HepG2 (cell line): Measurements from ENCODE around the gene ARMH1. TPM values are rescaled to one million over a fixed set of nuclear protein-coding genes. Genes with fewer than 3 reads are reported as not detected.

Experiments used
- ADNP ChIP-seq: sonication (generic); formaldehyde crosslinking; IDR thresholded peaks from 2 replicates; pipeline ENCODE4 v1.4.0; 2020; ENCODE audit warnings: missing genetic modification reagents
- ARHGAP35 ChIP-seq: sonication (generic); formaldehyde crosslinking; IDR thresholded peaks from 2 replicates; pipeline ENCODE4 v1.9.0; 2022; ENCODE audit warnings: mild to moderate bottlenecking, inconsistent platforms, moderate library complexity, missing genetic modification reagents, borderline replicate concordance
- ARID4A ChIP-seq: sonication (generic); formaldehyde crosslinking; IDR thresholded peaks from 2 replicates; pipeline ENCODE4 v1.5.0; 2020; ENCODE audit warnings: mild to moderate bottlenecking, missing genetic modification reagents, borderline replicate concordance
- CREB1 ChIP-seq, 2 experiments: fragments of 450-650 bp in 1 of 2; IDR thresholded peaks; 2 replicates each; pipeline ENCODE4 v1.6.1; 2016 to 2017; ENCODE audit warnings: control low read depth in 1 of 2, mild to moderate bottlenecking in 1 of 2, missing compliant biosample characterization in 1 of 2, missing genetic modification characterization in 1 of 2
- CTCF ChIP-seq: sonication (generic); formaldehyde crosslinking; IDR thresholded peaks from 2 replicates; pipeline ENCODE4 v1.5.0; 2020; ENCODE audit warnings: mild to moderate bottlenecking, missing genetic modification reagents, moderate library complexity
- HNRNPLL ChIP-seq: fragments of 200-400 bp; formaldehyde crosslinking; IDR thresholded peaks from 2 replicates; pipeline ENCODE4 v1.6.1; 2017; ENCODE audit warnings: mild to moderate bottlenecking, low read depth, low read length; ENCODE audit not compliant: poor library complexity, severe bottlenecking
- HOMEZ ChIP-seq: IDR thresholded peaks from 2 replicates; pipeline ENCODE4 v1.6.1; 2016; ENCODE audit warnings: low read depth
- MATR3 ChIP-seq: sonication (generic); formaldehyde crosslinking; IDR thresholded peaks from 2 replicates; pipeline ENCODE4 v1.4.0; 2020; ENCODE audit warnings: missing genetic modification reagents
- PHF21A ChIP-seq: sonication (generic); formaldehyde crosslinking; IDR thresholded peaks from 2 replicates; pipeline ENCODE4 v1.5.0; 2020; ENCODE audit warnings: mild to moderate bottlenecking, missing genetic modification reagents
- PHF8 ChIP-seq: sonication (generic); formaldehyde crosslinking; IDR thresholded peaks from 2 replicates; pipeline ENCODE4 v1.5.0; 2020; ENCODE audit warnings: missing genetic modification reagents
- RAD21 ChIP-seq: fragments of 450-650 bp; formaldehyde crosslinking; IDR thresholded peaks from 2 replicates; pipeline ENCODE4 v1.5.0; 2020; ENCODE audit warnings: mild to moderate bottlenecking
- RBM22 ChIP-seq: fragments of 200-400 bp; formaldehyde crosslinking; optimal IDR thresholded peaks from 2 replicates; pipeline ENCODE3; 2017; ENCODE audit warnings: mild to moderate bottlenecking, low read length, moderate library complexity
- REPIN1 ChIP-seq: sonication (generic); formaldehyde crosslinking; IDR thresholded peaks from 2 replicates; pipeline ENCODE4 v1.8.0; 2022; ENCODE audit warnings: missing genetic modification reagents, low read depth, mild to moderate bottlenecking, borderline replicate concordance
- SP140L ChIP-seq: sonication (generic); formaldehyde crosslinking; IDR thresholded peaks from 2 replicates; pipeline ENCODE4 v1.4.0; 2020; ENCODE audit warnings: missing genetic modification reagents, borderline replicate concordance
- XRCC5 ChIP-seq: fragments of 200-400 bp; formaldehyde crosslinking; optimal IDR thresholded peaks from 2 replicates; pipeline ENCODE3; 2017; ENCODE audit warnings: mild to moderate bottlenecking, low read length
- ZMYM4 ChIP-seq: sonication (generic); formaldehyde crosslinking; IDR thresholded peaks from 2 replicates; pipeline ENCODE4 v1.8.1; 2023; ENCODE audit warnings: mild to moderate bottlenecking, missing genetic modification reagents
- ZNF460 ChIP-seq: sonication (generic); formaldehyde crosslinking; IDR thresholded peaks from 2 replicates; pipeline ENCODE4 v1.5.1; 2020; ENCODE audit warnings: missing genetic modification reagents, mild to moderate bottlenecking, borderline replicate concordance
- ZNF639 ChIP-seq: conservative IDR thresholded peaks from 2 replicates; pipeline ENCODE4 v1.6.1; 2018; ENCODE audit warnings: missing genetic modification reagents
- ZNF670 ChIP-seq: sonication (generic); formaldehyde crosslinking; IDR thresholded peaks from 2 replicates; pipeline ENCODE4 v1.8.0; 2022; ENCODE audit warnings: mild to moderate bottlenecking, missing genetic modification reagents, borderline replicate concordance
- ZNF772 ChIP-seq: sonication (generic); formaldehyde crosslinking; IDR thresholded peaks from 2 replicates; pipeline ENCODE4 v1.5.0; 2020; ENCODE audit warnings: mild to moderate bottlenecking, missing genetic modification reagents
- ZSCAN20 ChIP-seq: sonication (generic); formaldehyde crosslinking; IDR thresholded peaks from 2 replicates; pipeline ENCODE4 v1.4.0; 2020; ENCODE audit warnings: missing genetic modification reagents, mild to moderate bottlenecking, borderline replicate concordance
- polyA plus RNA-seq, 8 experiments: library from polyadenylated mRNA; depleted of rRNA in 3 of 8; stranded (reverse) in 7 of 8; unstranded in 1 of 8; fragments of >200 nt; fragmentation: Illumina TruSeq in 4 of 8; extraction: Trizol in 4 of 8; gene quantifications; 2 replicates each; pipeline versions ENCODE4 v1.2.1 to v1.2.3, GENCODE V29; 2011 to 2016; ENCODE audit warnings: low read depth in 4 of 8, missing spikeins in 1 of 8, mixed read lengths in 1 of 8; ENCODE audit not compliant: insufficient read depth in 1 of 8
- total RNA-seq, 5 experiments: library from RNA; depleted of rRNA; stranded (reverse); fragments of >200 nt; fragmentation: Illumina TruSeq; extraction: Trizol; gene quantifications; 2 replicates each; pipeline ENCODE4 v1.2.3, GENCODE V29; 2016; ENCODE audit warnings: low read depth in 1 of 5

ARMH1 gene
- total and polyA plus RNA-seq, 2 of the 13 experiments (the other 11 are each of a cell fraction or from before 2014, with no cell fraction given) = 0.69 TPM; not detected in 1

- peak; percentile 27 for TF ChIP-seq XRCC5
- TF ChIP-seq ARHGAP35 = no peak
- TF ChIP-seq SP140L = no peak
- TF ChIP-seq HOMEZ (CRISPR knock-in tag) = no peak
- TF ChIP-seq ZNF639 (CRISPR knock-in tag) = no peak
- TF ChIP-seq ZNF772 (CRISPR knock-in tag) = no peak
- no peak for TF ChIP-seq REPIN1 (CRISPR knock-in tag)
- peak; percentile 90 for TF ChIP-seq CTCF (CRISPR knock-in tag)
- TF ChIP-seq RBM22 = no peak
- no peak for TF ChIP-seq MATR3 (CRISPR knock-in tag)
- TF ChIP-seq ZMYM4 (CRISPR knock-in tag) = no peak
- TF ChIP-seq HNRNPLL = no peak
- TF ChIP-seq ARID4A (CRISPR knock-in tag) = peak; percentile 31; the same call in 1 of the 2 replicates
- no peak for TF ChIP-seq PHF8 (CRISPR knock-in tag)
- TF ChIP-seq ZNF460 (CRISPR knock-in tag) = no peak
- TF ChIP-seq PHF21A (CRISPR knock-in tag) = no peak
- no peak for TF ChIP-seq ZNF670 (CRISPR knock-in tag)
- TF ChIP-seq CREB1 (IDR thresholded peaks at IDR 0.05) = no peak
- peak; percentile 18; the same call in 1 of the 2 replicates for TF ChIP-seq CREB1 (CRISPR knock-in tag; IDR thresholded peaks at IDR 0.05)
- TF ChIP-seq RAD21 = peak; percentile 44; the same call in 1 of the 2 replicates
- TF ChIP-seq ZSCAN20 (CRISPR knock-in tag) = no peak
- TF ChIP-seq ADNP (CRISPR knock-in tag) = no peak
Observed at GRCh38 chr1:44714944-44715571, 40.5 kb downstream of the ARMH1 start (continued).
